ENCODE results near the gene PPM1M.

DNA sequence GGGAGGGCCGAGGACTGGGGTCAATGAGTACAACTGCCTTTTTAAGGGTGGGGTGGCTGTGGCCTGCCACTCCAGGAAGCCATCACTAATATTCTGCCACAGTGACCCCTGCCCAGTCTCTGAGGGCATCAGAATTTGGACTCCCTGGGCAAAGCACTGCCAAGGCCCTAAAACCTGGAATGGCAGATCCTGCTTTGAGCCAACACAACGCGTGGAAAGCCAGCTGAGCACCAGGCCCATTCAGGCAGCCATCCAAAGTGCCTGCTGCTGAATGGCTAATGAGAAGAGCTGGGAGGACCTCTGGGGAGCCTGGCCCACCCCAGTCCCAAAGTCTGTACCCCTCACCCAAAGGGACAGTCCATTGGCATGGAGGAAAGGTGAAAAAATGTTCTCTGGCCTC, 11.6 kb upstream of the PPM1M start:
- no peak for TF ChIP-seq BHLHE40 (IDR thresholded peaks at IDR 0.05; ENCODE audit: borderline replicate concordance)
- no peak for TF ChIP-seq FOXK2 (IDR thresholded peaks at IDR 0.05)
- no peak for TF ChIP-seq NFRKB (IDR thresholded peaks at IDR 0.05)
- no peak for TF ChIP-seq TARDBP (IDR thresholded peaks at IDR 0.05)
- no peak for TF ChIP-seq SUZ12 (IDR thresholded peaks at IDR 0.05)
- no peak for TF ChIP-seq FOXA1 (IDR thresholded peaks at IDR 0.05)
- no peak for TF ChIP-seq SP1 (IDR thresholded peaks at IDR 0.05)
- no peak for TF ChIP-seq HDGF (IDR thresholded peaks at IDR 0.05; ENCODE audit: borderline replicate concordance)
- no peak for TF ChIP-seq ELF4 (IDR thresholded peaks at IDR 0.05)
- no peak for TF ChIP-seq ARNT (IDR thresholded peaks at IDR 0.05)
- no peak for TF ChIP-seq FOXM1 (IDR thresholded peaks at IDR 0.05; ENCODE audit: borderline replicate concordance)
- no peak for TF ChIP-seq ZNF384 (IDR thresholded peaks at IDR 0.05)
- TF ChIP-seq CTBP1 (IDR thresholded peaks at IDR 0.05; ENCODE audit: borderline replicate concordance): no peak
